Keratinocyte (primary cell): ENCODE results near the gene LIG1.

Experiments
- EZH2 ChIP-seq: IDR thresholded peaks from one replicate; pipeline ENCODE4 v1.6.1; 2012; ENCODE audit warnings: inconsistent platforms, mild to moderate bottlenecking, low read length, moderate library complexity
- TF ChIP-seq, protein P1 (sequence below), 3 experiments: IDR thresholded peaks in 1 of 3; conservative IDR thresholded peaks in 1 of 3; optimal IDR thresholded peaks in 1 of 3; 2 replicates in 2 of 3; 3 replicates in 1 of 3; pipeline versions ENCODE3 to v1.5.1; 2011; ENCODE audit warnings: low read length in 3 of 3, mild to moderate bottlenecking in 3 of 3, moderate library complexity in 2 of 3, control low read depth in 1 of 3, inconsistent platforms in 1 of 3; ENCODE audit not compliant: insufficient read depth in 2 of 3; ENCODE audit errors: extremely low read depth in 1 of 3

DNA sequence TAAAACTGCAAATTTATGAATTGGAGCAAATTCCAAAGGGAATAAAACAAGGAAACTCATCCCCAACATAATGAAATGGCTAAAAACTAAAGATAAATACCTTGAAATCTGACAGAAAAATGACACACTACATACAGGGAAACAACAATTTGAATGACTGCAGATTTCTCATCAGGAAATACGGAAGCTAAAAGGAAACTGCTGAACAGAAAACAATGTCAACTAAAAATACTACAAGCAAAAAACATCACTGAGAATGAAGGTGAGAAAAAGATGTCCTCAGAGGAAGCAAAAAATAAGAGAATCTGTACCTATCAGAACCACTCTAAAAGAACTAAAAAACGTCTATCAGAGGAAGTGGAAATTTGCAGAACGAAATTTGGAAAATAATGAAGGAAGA lies 39.9 kb upstream of the LIG1 start:
- TF ChIP-seq, protein P1, sequence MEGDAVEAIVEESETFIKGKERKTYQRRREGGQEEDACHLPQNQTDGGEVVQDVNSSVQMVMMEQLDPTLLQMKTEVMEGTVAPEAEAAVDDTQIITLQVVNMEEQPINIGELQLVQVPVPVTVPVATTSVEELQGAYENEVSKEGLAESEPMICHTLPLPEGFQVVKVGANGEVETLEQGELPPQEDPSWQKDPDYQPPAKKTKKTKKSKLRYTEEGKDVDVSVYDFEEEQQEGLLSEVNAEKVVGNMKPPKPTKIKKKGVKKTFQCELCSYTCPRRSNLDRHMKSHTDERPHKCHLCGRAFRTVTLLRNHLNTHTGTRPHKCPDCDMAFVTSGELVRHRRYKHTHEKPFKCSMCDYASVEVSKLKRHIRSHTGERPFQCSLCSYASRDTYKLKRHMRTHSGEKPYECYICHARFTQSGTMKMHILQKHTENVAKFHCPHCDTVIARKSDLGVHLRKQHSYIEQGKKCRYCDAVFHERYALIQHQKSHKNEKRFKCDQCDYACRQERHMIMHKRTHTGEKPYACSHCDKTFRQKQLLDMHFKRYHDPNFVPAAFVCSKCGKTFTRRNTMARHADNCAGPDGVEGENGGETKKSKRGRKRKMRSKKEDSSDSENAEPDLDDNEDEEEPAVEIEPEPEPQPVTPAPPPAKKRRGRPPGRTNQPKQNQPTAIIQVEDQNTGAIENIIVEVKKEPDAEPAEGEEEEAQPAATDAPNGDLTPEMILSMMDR (optimal IDR thresholded peaks at IDR 0.05 in 1 of 3, IDR thresholded peaks at IDR 0.05 in 1 of 3, conservative IDR thresholded peaks at IDR 0.05 in 1 of 3; ENCODE audit: extremely low read depth in 1 of 3, insufficient read depth in 2 of 3, low read length in 3 of 3) = no peak
- no peak for TF ChIP-seq EZH2
